ENCODE results near the gene NUP188. TPM values are rescaled to one million over a fixed set of nuclear protein-coding genes. Genes with fewer than 3 reads are reported as not detected.

NUP188 gene
- polyA plus RNA-seq, 1 donor from 2014 or later, result 24.0 TPM

DNA sequence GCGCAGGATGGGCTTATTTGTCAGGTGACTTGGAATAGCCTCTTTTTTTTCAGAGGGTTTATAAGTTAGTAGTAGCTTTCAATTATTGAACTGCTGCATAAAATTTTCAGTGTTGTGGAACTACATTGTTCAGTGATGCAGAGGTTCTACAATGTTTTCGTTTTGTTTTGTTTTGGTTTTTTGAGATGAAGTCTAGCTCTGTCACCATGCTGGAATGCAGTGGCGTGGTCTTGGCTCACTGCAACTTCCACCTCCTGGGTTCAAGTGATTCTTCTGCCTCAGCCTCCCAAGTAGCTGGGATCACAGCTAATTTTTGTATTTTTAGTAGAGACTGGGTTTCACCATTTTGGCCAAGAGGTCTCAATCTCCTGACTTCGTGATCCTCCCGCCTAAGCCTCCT, 22.0 kb downstream of the NUP188 start:
- no peaks in the 10 kb centered on the region for H3K79me2 ChIP-seq (replicated peaks; ENCODE audit: insufficient read depth, low read length)
- H3K4me2 ChIP-seq (ENCODE audit: low read length), result no peak overlapping the region
- H3K9me2 ChIP-seq (ENCODE audit: insufficient read depth, low read length), result no peaks in the 10 kb centered on the region
- no peaks in the 10 kb centered on the region for H3F3A ChIP-seq (ENCODE audit: insufficient read depth, low read length, poor library complexity, severe bottlenecking)
- no peaks in the 10 kb centered on the region for H3K36me3 ChIP-seq (ENCODE audit: insufficient read depth, low read length)
- TF ChIP-seq POLR2AphosphoS5 (IDR thresholded peaks at IDR 0.05), result no peak
- no peak for TF ChIP-seq SMC3 (conservative IDR thresholded peaks at IDR 0.05; ENCODE audit: poor library complexity)
- TF ChIP-seq, protein P1, sequence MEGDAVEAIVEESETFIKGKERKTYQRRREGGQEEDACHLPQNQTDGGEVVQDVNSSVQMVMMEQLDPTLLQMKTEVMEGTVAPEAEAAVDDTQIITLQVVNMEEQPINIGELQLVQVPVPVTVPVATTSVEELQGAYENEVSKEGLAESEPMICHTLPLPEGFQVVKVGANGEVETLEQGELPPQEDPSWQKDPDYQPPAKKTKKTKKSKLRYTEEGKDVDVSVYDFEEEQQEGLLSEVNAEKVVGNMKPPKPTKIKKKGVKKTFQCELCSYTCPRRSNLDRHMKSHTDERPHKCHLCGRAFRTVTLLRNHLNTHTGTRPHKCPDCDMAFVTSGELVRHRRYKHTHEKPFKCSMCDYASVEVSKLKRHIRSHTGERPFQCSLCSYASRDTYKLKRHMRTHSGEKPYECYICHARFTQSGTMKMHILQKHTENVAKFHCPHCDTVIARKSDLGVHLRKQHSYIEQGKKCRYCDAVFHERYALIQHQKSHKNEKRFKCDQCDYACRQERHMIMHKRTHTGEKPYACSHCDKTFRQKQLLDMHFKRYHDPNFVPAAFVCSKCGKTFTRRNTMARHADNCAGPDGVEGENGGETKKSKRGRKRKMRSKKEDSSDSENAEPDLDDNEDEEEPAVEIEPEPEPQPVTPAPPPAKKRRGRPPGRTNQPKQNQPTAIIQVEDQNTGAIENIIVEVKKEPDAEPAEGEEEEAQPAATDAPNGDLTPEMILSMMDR (IDR thresholded peaks at IDR 0.05; ENCODE audit: poor library complexity, severe bottlenecking), result no peak
- no peak for TF ChIP-seq EZH2 (IDR thresholded peaks at IDR 0.05; ENCODE audit: borderline replicate concordance, insufficient read depth, low read length, poor library complexity, severe bottlenecking)
- TF ChIP-seq, protein P2, sequence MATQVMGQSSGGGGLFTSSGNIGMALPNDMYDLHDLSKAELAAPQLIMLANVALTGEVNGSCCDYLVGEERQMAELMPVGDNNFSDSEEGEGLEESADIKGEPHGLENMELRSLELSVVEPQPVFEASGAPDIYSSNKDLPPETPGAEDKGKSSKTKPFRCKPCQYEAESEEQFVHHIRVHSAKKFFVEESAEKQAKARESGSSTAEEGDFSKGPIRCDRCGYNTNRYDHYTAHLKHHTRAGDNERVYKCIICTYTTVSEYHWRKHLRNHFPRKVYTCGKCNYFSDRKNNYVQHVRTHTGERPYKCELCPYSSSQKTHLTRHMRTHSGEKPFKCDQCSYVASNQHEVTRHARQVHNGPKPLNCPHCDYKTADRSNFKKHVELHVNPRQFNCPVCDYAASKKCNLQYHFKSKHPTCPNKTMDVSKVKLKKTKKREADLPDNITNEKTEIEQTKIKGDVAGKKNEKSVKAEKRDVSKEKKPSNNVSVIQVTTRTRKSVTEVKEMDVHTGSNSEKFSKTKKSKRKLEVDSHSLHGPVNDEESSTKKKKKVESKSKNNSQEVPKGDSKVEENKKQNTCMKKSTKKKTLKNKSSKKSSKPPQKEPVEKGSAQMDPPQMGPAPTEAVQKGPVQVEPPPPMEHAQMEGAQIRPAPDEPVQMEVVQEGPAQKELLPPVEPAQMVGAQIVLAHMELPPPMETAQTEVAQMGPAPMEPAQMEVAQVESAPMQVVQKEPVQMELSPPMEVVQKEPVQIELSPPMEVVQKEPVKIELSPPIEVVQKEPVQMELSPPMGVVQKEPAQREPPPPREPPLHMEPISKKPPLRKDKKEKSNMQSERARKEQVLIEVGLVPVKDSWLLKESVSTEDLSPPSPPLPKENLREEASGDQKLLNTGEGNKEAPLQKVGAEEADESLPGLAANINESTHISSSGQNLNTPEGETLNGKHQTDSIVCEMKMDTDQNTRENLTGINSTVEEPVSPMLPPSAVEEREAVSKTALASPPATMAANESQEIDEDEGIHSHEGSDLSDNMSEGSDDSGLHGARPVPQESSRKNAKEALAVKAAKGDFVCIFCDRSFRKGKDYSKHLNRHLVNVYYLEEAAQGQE (IDR thresholded peaks at IDR 0.05; ENCODE audit: borderline replicate concordance), result no peak
- no peak for TF ChIP-seq EP300 (conservative IDR thresholded peaks at IDR 0.05; ENCODE audit: poor library complexity, severe bottlenecking)
- no peak for TF ChIP-seq MXI1 (conservative IDR thresholded peaks at IDR 0.05; ENCODE audit: poor library complexity, severe bottlenecking)
- no peak for TF ChIP-seq RAD21 (conservative IDR thresholded peaks at IDR 0.05)
- no peak for TF ChIP-seq TAF1 (IDR thresholded peaks at IDR 0.05; ENCODE audit: low read depth)
- no peaks in the 10 kb centered on the region for H4K20me1 ChIP-seq (ENCODE audit: insufficient read depth)
- no peaks in the 10 kb centered on the region for H3K27me3 ChIP-seq (ENCODE audit: insufficient read depth, low read depth, low read length)
- no peaks in the 10 kb centered on the region for H3K9me3 ChIP-seq (ENCODE audit: low read length)
- no peak overlapping the region for H2AFZ ChIP-seq (ENCODE audit: low read depth, low read length)
- H3K27ac ChIP-seq (ENCODE audit: low read length), result no peak overlapping the region
- no peak overlapping the region for H3K4me3 ChIP-seq (ENCODE audit: low read length)
- H3K9ac ChIP-seq (ENCODE audit: low read length), result no peak overlapping the region

DNA sequence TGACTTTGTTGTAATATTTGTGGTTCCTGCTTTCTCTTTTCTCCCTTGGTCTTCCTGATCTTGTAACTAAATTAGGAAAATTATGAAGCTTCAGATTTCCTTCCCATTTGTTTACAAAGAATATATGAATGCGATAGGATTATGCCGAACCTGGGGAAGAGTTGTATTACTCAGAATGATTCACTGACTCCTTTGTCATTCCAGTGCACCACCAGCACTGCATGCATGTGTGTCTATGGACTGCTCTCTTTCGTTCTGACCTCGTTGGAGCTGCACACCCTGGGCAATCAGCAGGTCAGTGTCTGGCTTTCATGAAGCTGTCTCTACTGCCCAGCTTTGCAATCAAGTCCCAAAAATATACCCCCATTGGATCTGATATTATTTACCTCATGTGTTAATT, 25.5 kb downstream of the NUP188 start:
- Histone ChIP-seq H3K27ac (ENCODE audit: low read length) (no peak overlapping the region), H3K27me3 (ENCODE audit: insufficient read depth, low read depth, low read length) (no peaks in the 10 kb centered on the region), H3F3A (ENCODE audit: insufficient read depth, low read length, poor library complexity, severe bottlenecking) (no peaks in the 10 kb centered on the region), H3K9ac (ENCODE audit: low read length) (no peak overlapping the region), H3K4me2 (ENCODE audit: low read length) (no peak overlapping the region), H3K79me2 (replicated peaks; ENCODE audit: insufficient read depth, low read length) (no peaks in the 10 kb centered on the region), H3K9me2 (ENCODE audit: insufficient read depth, low read length) (no peaks in the 10 kb centered on the region), H3K4me3 (ENCODE audit: low read length) (no peak overlapping the region), H3K9me3 (ENCODE audit: low read length) (no peaks in the 10 kb centered on the region), H4K20me1 (ENCODE audit: insufficient read depth) (no peaks in the 10 kb centered on the region), H3K36me3 (ENCODE audit: insufficient read depth, low read length) (no peaks in the 10 kb centered on the region), H2AFZ (ENCODE audit: low read depth, low read length) (no peak overlapping the region)
- TF ChIP-seq EP300 (conservative IDR thresholded peaks at IDR 0.05; ENCODE audit: poor library complexity, severe bottlenecking) (no peak), SMC3 (conservative IDR thresholded peaks at IDR 0.05; ENCODE audit: poor library complexity) (no peak), TAF1 (IDR thresholded peaks at IDR 0.05; ENCODE audit: low read depth) (no peak), POLR2AphosphoS5 (IDR thresholded peaks at IDR 0.05) (no peak), MXI1 (conservative IDR thresholded peaks at IDR 0.05; ENCODE audit: poor library complexity, severe bottlenecking) (no peak), EZH2 (IDR thresholded peaks at IDR 0.05; ENCODE audit: borderline replicate concordance, insufficient read depth, low read length, poor library complexity, severe bottlenecking) (no peak), RAD21 (conservative IDR thresholded peaks at IDR 0.05) (no peak)
- TF ChIP-seq, protein P2 (IDR thresholded peaks at IDR 0.05; ENCODE audit: borderline replicate concordance), result no peak
- TF ChIP-seq, protein P1 (IDR thresholded peaks at IDR 0.05; ENCODE audit: poor library complexity, severe bottlenecking), result no peak
